Measurements from ENCODE around the gene BTG4.

DNA sequence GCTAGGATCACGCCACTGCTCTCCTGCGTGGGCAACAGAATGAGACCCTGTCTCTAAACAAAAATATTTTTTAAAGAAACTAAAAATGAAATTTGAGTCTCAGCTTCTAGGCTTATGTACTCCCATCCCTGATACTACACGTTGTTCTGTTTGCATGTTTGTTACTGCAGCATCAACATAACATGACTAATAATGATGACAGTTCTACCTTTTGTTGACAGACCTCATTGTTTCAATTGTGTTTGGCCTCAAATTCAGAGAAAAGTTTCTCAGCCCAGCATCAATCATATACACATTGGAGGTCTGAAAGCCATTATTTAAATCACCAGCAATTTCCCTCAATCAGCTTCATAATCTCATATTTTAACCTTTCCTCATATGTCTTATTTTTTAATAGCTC lies 49.1 kb upstream of the BTG4 start:
- TF ChIP-seq, protein P1, sequence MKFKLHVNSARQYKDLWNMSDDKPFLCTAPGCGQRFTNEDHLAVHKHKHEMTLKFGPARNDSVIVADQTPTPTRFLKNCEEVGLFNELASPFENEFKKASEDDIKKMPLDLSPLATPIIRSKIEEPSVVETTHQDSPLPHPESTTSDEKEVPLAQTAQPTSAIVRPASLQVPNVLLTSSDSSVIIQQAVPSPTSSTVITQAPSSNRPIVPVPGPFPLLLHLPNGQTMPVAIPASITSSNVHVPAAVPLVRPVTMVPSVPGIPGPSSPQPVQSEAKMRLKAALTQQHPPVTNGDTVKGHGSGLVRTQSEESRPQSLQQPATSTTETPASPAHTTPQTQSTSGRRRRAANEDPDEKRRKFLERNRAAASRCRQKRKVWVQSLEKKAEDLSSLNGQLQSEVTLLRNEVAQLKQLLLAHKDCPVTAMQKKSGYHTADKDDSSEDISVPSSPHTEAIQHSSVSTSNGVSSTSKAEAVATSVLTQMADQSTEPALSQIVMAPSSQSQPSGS (CRISPR knock-in tag; IDR thresholded peaks at IDR 0.05; ENCODE audit: borderline replicate concordance, low read depth) = no peak
- TF ChIP-seq, protein P2, sequence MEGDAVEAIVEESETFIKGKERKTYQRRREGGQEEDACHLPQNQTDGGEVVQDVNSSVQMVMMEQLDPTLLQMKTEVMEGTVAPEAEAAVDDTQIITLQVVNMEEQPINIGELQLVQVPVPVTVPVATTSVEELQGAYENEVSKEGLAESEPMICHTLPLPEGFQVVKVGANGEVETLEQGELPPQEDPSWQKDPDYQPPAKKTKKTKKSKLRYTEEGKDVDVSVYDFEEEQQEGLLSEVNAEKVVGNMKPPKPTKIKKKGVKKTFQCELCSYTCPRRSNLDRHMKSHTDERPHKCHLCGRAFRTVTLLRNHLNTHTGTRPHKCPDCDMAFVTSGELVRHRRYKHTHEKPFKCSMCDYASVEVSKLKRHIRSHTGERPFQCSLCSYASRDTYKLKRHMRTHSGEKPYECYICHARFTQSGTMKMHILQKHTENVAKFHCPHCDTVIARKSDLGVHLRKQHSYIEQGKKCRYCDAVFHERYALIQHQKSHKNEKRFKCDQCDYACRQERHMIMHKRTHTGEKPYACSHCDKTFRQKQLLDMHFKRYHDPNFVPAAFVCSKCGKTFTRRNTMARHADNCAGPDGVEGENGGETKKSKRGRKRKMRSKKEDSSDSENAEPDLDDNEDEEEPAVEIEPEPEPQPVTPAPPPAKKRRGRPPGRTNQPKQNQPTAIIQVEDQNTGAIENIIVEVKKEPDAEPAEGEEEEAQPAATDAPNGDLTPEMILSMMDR (IDR thresholded peaks at IDR 0.05) = no peak
- no peak for TF ChIP-seq ATF1 (CRISPR knock-in tag; IDR thresholded peaks at IDR 0.05)
- TF ChIP-seq ETV6 (CRISPR knock-in tag; IDR thresholded peaks at IDR 0.05) = no peak
- TF ChIP-seq, protein P3, sequence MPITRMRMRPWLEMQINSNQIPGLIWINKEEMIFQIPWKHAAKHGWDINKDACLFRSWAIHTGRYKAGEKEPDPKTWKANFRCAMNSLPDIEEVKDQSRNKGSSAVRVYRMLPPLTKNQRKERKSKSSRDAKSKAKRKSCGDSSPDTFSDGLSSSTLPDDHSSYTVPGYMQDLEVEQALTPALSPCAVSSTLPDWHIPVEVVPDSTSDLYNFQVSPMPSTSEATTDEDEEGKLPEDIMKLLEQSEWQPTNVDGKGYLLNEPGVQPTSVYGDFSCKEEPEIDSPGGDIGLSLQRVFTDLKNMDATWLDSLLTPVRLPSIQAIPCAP (CRISPR knock-in tag; IDR thresholded peaks at IDR 0.05) = no peak
- no peak for TF ChIP-seq JUN (CRISPR knock-in tag; IDR thresholded peaks at IDR 0.05)
- TF ChIP-seq, protein P4, sequence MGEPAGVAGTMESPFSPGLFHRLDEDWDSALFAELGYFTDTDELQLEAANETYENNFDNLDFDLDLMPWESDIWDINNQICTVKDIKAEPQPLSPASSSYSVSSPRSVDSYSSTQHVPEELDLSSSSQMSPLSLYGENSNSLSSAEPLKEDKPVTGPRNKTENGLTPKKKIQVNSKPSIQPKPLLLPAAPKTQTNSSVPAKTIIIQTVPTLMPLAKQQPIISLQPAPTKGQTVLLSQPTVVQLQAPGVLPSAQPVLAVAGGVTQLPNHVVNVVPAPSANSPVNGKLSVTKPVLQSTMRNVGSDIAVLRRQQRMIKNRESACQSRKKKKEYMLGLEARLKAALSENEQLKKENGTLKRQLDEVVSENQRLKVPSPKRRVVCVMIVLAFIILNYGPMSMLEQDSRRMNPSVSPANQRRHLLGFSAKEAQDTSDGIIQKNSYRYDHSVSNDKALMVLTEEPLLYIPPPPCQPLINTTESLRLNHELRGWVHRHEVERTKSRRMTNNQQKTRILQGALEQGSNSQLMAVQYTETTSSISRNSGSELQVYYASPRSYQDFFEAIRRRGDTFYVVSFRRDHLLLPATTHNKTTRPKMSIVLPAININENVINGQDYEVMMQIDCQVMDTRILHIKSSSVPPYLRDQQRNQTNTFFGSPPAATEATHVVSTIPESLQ (CRISPR knock-in tag; IDR thresholded peaks at IDR 0.05) = no peak
- TF ChIP-seq RELA (CRISPR knock-in tag; IDR thresholded peaks at IDR 0.05; ENCODE audit: borderline replicate concordance) = no peak
- no peak for TF ChIP-seq TCF7 (CRISPR knock-in tag; IDR thresholded peaks at IDR 0.05; ENCODE audit: low read depth)
- TF ChIP-seq, protein P5, sequence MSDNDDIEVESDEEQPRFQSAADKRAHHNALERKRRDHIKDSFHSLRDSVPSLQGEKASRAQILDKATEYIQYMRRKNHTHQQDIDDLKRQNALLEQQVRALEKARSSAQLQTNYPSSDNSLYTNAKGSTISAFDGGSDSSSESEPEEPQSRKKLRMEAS (CRISPR knock-in tag; IDR thresholded peaks at IDR 0.05) = no peak
